ENCODE measurements around the gene C4orf36.

DNA sequence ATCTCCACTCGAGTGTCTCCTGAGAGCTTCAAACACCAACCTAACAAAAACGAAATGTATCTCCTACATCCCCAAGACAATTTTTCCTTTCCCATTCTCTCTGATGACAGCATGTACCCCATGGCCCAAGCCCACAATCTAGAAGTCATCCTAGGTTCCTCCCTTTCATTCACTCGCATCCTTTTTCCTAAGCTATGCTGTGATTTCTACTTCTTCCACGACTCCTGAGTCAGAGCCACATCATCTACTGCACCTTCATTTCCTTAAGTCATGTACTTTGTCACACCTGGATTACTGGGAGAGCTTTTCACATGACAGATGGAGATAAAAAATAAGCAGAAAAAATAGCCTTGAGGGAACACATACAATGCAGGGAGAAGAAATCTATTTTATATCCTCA, 20.1 kb downstream of the C4orf36 start:
- TF ChIP-seq POLR2A (IDR thresholded peaks at IDR 0.05; ENCODE audit: low read depth, low read length), result no peak
- TF ChIP-seq POLR2AphosphoS5 (IDR thresholded peaks at IDR 0.05; ENCODE audit: low read depth, low read length), result no peak
- TF ChIP-seq TAF1 (IDR thresholded peaks at IDR 0.05; ENCODE audit: borderline replicate concordance, low read depth, low read length), result no peak

Data from GM12892 (cell line).